ENCODE results near the gene RCBTB2. TPM values are rescaled to one million over a fixed set of nuclear protein-coding genes. Genes with fewer than 3 reads are reported as not detected.

RCBTB2 gene
- total RNA-seq, 1 donor: 10.5 TPM

GRCh38 chr13:48514793-48515192, 18.1 kb downstream of the RCBTB2 start:
- Histone ChIP-seq H3K36me3 (ENCODE audit: insufficient read depth, low read length) (no peaks in the 10 kb centered on the region), H3K27ac (ENCODE audit: low read depth, low read length) (no peak overlapping the region), H2AFZ (ENCODE audit: low read length) (no peak overlapping the region), H3K4me1 (ENCODE audit: insufficient read depth, low read length) (no peaks in the 10 kb centered on the region), H3K4me2 (ENCODE audit: insufficient read depth, low read length) (no peak overlapping the region), H3K4me3 (ENCODE audit: insufficient read depth, low read length) (no peak overlapping the region), H3K27me3 (ENCODE audit: insufficient read depth, low read length) (no peaks in the 10 kb centered on the region), H3K79me2 (ENCODE audit: insufficient read depth, low read length) (no peaks in the 10 kb centered on the region), H3K9me3 (ENCODE audit: low read depth, low read length) (no peaks in the 10 kb centered on the region), H4K20me1 (ENCODE audit: insufficient read depth, low read length) (no peaks in the 10 kb centered on the region)
- TF ChIP-seq CTCF (IDR thresholded peaks at IDR 0.05; ENCODE audit: extremely low read depth, low read depth, low read length): no peak
- DNase-seq (ENCODE audit: insufficient read length, low spot score, missing footprints): no peak

- Histone ChIP-seq H2AFZ (ENCODE audit: low read length) (no peak overlapping the region), H3K4me2 (ENCODE audit: insufficient read depth, low read length) (no peak overlapping the region)
Observed at GRCh38 chr13:48511621-48512230, 21.2 kb downstream of the RCBTB2 start.

GRCh38 chr13:48510698-48511097, 22.2 kb downstream of the RCBTB2 start:
- DNase-seq (ENCODE audit: insufficient read length, low spot score, missing footprints): no peak
- H3K4me1 ChIP-seq (ENCODE audit: insufficient read depth, low read length): no peaks in the 10 kb centered on the region
- no peak overlapping the region for H2AFZ ChIP-seq (ENCODE audit: low read length)
- H3K36me3 ChIP-seq (ENCODE audit: insufficient read depth, low read length): no peaks in the 10 kb centered on the region
- TF ChIP-seq CTCF (IDR thresholded peaks at IDR 0.05; ENCODE audit: extremely low read depth, low read depth, low read length): no peak
- H3K9me3 ChIP-seq (ENCODE audit: low read depth, low read length): no peaks in the 10 kb centered on the region
- no peak overlapping the region for H3K4me2 ChIP-seq (ENCODE audit: insufficient read depth, low read length)
- no peaks in the 10 kb centered on the region for H3K79me2 ChIP-seq (ENCODE audit: insufficient read depth, low read length)
- H3K27ac ChIP-seq (ENCODE audit: low read depth, low read length): no peak overlapping the region
- H3K4me3 ChIP-seq (ENCODE audit: insufficient read depth, low read length): no peak overlapping the region
- H3K27me3 ChIP-seq (ENCODE audit: insufficient read depth, low read length): no peaks in the 10 kb centered on the region
- no peaks in the 10 kb centered on the region for H4K20me1 ChIP-seq (ENCODE audit: insufficient read depth, low read length)

More at GRCh38 chr13:48511621-48512230, 21.2 kb downstream of the RCBTB2 start:
- H3K9me3 ChIP-seq (ENCODE audit: low read depth, low read length): no peaks in the 10 kb centered on the region
- no peaks in the 10 kb centered on the region for H4K20me1 ChIP-seq (ENCODE audit: insufficient read depth, low read length)
- no peaks in the 10 kb centered on the region for H3K27me3 ChIP-seq (ENCODE audit: insufficient read depth, low read length)
- no peaks in the 10 kb centered on the region for H3K36me3 ChIP-seq (ENCODE audit: insufficient read depth, low read length)
- TF ChIP-seq CTCF (IDR thresholded peaks at IDR 0.05; ENCODE audit: extremely low read depth, low read depth, low read length): no peak
- H3K79me2 ChIP-seq (ENCODE audit: insufficient read depth, low read length): no peaks in the 10 kb centered on the region
- no peak for DNase-seq (ENCODE audit: insufficient read length, low spot score, missing footprints)
- H3K4me1 ChIP-seq (ENCODE audit: insufficient read depth, low read length): no peaks in the 10 kb centered on the region
- H3K4me3 ChIP-seq (ENCODE audit: insufficient read depth, low read length): no peak overlapping the region
- H3K27ac ChIP-seq (ENCODE audit: low read depth, low read length): no peak overlapping the region

- H3K4me1 ChIP-seq (ENCODE audit: insufficient read depth, low read length): no peaks in the 10 kb centered on the region
- H3K36me3 ChIP-seq (ENCODE audit: insufficient read depth, low read length): no peaks in the 10 kb centered on the region
- H2AFZ ChIP-seq (ENCODE audit: low read length): no peak overlapping the region
- H3K4me3 ChIP-seq (ENCODE audit: insufficient read depth, low read length): no peak overlapping the region
- no peak overlapping the region for H3K4me2 ChIP-seq (ENCODE audit: insufficient read depth, low read length)
- no peaks in the 10 kb centered on the region for H3K27me3 ChIP-seq (ENCODE audit: insufficient read depth, low read length)
- no peak overlapping the region for H3K27ac ChIP-seq (ENCODE audit: low read depth, low read length)
- H3K9me3 ChIP-seq (ENCODE audit: low read depth, low read length): no peaks in the 10 kb centered on the region
- no peak for DNase-seq (ENCODE audit: insufficient read length, low spot score, missing footprints)
- no peak for TF ChIP-seq CTCF (IDR thresholded peaks at IDR 0.05; ENCODE audit: extremely low read depth, low read depth, low read length)
- H4K20me1 ChIP-seq (ENCODE audit: insufficient read depth, low read length): no peaks in the 10 kb centered on the region
- H3K79me2 ChIP-seq (ENCODE audit: insufficient read depth, low read length): no peaks in the 10 kb centered on the region
Observed at GRCh38 chr13:48508011-48508410, 24.9 kb downstream of the RCBTB2 start.

All from osteoblast (primary cell).